Measurements from ENCODE around the gene FAAH.
A peak's percentile ranks its signal among the peaks of the same experiment; 100 is the strongest.

Gene FAAH

DNA sequence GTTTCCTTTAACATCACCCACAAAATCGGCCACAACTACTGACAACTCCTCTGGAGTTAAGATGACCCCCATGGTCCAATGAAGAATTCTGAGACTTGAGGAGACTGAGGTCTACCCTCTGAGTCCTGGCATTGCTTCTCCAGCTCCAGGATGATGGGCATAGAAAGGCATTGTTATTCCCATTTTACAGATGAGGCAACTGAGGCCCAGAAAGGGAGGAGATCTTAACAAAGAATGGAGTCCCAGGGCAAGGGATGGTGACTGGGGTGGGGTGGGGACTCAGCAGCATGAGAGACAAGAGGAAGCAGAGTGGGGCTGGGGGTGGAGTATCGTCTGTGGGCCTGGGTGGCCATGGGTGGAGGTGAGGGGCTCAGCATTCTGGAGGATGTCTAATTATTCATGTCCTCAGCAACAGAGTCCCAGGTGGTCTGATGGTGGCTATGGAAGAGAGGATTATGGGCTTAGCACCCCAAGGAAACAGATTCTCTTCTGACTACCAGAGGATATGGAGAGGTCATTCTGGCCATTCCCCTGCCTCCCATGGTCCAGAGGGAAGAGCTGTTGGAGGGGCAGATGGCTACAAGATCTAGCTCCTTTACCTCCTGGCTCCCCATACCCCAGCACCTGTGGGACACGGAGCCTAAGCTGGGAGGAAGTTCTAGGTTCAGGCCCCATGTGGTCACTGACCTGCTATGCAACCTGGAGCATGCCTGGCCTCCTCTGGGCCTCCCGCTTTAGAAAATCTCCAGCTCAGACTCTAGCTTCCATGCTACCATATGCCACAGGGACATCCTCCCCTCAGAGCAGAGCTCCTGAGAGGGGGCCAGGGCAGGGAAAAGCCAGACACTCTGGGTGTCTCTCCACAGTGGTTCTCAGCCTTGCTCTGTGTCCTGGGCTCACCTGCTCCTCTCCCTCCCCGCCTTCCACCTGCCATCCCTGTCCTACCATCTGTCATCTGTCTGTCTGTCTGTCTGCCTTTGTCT, 58.1 kb downstream of the FAAH start:
- no peak overlapping the region for H2BK12ac ChIP-seq (ENCODE audit: low read length)
- WGBS, 2 donors (ENCODE audit: extremely low coverage in 2 of 2, insufficient read length in 2 of 2, insufficient replicate concordance in 1 of 2) = no CpG with 5 or more reads among the region's 5 CpGs
- H3K27ac ChIP-seq (replicated peaks; ENCODE audit: low read length) = no peak overlapping the region
- DNase-seq (ENCODE audit: low spot score) = no peak
- no peak overlapping the region for H3K4ac ChIP-seq (ENCODE audit: low read length)
- H4K91ac ChIP-seq (ENCODE audit: low read depth, low read length, poor library complexity) = no peak overlapping the region
- H3K9me3 ChIP-seq (replicated peaks in 1 of 2; ENCODE audit: control insufficient read depth in 2 of 2, insufficient read depth in 1 of 2, low read depth in 1 of 2, low read length in 2 of 2) = no peaks in the 10 kb centered on the region
- H3K4me2 ChIP-seq (ENCODE audit: insufficient read depth, low read length, poor library complexity, severe bottlenecking) = no peak overlapping the region
- H2AFZ ChIP-seq (ENCODE audit: low read length) = no peak overlapping the region
- peak overlapping the region; percentile 62 for H3K23ac ChIP-seq (ENCODE audit: low read depth, low read length, poor library complexity)
- no peak overlapping the region for H3K9ac ChIP-seq (ENCODE audit: low read depth, low read length, poor library complexity)
- no peak overlapping the region for H4K8ac ChIP-seq (ENCODE audit: low read depth, low read length)
- H2BK5ac ChIP-seq (ENCODE audit: low read length) = no peak overlapping the region
- H2AK5ac ChIP-seq (ENCODE audit: low read depth, low read length) = no peak overlapping the region
- no peaks in the 10 kb centered on the region for H3K79me1 ChIP-seq (ENCODE audit: low read depth, low read length)
- peaks cover 0 to 2% of the 10 kb centered on the region in 2 donors for H3K4me1 ChIP-seq (ENCODE audit: control insufficient read depth in 2 of 2, insufficient read depth in 1 of 2, low read depth in 1 of 2, low read length in 2 of 2)
- H3K36me3 ChIP-seq (replicated peaks in 1 of 2; ENCODE audit: control insufficient read depth in 2 of 2, insufficient read depth in 2 of 2, low read length in 2 of 2) = no peaks in the 10 kb centered on the region
- no peak overlapping the region for H3K14ac ChIP-seq (ENCODE audit: low read length)
- no peak overlapping the region for H3K4me3 ChIP-seq (ENCODE audit: low read length in 2 of 2)
- no peak overlapping the region for H2BK120ac ChIP-seq (ENCODE audit: low read depth, low read length)
- no peak overlapping the region for H2BK15ac ChIP-seq (ENCODE audit: low read length)
- H3K18ac ChIP-seq (ENCODE audit: low read length) = peak overlapping the region; percentile 68
- peaks cover 22 to 92% (median 74%) of the 10 kb centered on the region in 3 experiments for H3K27me3 ChIP-seq (ENCODE audit: control insufficient read depth in 3 of 3, insufficient read depth in 3 of 3, low read depth in 1 of 3, low read length in 3 of 3)

DNA sequence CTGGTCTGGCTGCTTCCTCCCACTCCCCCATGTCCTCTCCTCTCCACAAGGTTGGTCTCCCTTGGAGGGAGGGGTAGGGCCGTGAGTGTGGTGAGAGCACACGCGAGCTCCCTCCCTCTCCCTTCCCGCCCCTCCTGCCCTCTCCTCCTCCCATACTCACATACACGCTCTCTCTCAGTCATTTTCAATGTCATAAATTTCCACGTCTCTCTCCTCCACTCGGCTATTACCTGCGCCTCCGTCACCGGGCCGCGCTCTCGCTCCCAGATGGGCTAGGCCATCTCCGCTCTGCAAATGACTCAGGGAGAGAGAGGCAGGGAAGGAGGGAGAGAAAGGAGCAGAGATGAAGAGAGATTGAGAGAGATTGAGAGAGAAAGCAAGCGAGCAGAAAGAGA, 58.8 kb downstream of the FAAH start:
- WGBS, 2 donors (ENCODE audit: extremely low coverage in 2 of 2, insufficient read length in 2 of 2, insufficient replicate concordance in 1 of 2) = no CpG with 5 or more reads among the region's 15 CpGs
- Histone ChIP-seq H4K91ac (ENCODE audit: low read depth, low read length, poor library complexity) (no peak overlapping the region), H2BK120ac (ENCODE audit: low read depth, low read length) (no peak overlapping the region), H4K8ac (ENCODE audit: low read depth, low read length) (no peak overlapping the region), H3K4me3 (ENCODE audit: low read length in 2 of 2) (no peak overlapping the region), H2AK5ac (ENCODE audit: low read depth, low read length) (no peak overlapping the region), H2AFZ (ENCODE audit: low read length) (no peak overlapping the region), H3K14ac (ENCODE audit: low read length) (no peak overlapping the region), H3K4ac (ENCODE audit: low read length) (no peak overlapping the region), H3K18ac (ENCODE audit: low read length) (peak overlapping the region; percentile 68), H3K79me1 (ENCODE audit: low read depth, low read length) (no peaks in the 10 kb centered on the region), H3K27me3 (ENCODE audit: control insufficient read depth in 3 of 3, insufficient read depth in 3 of 3, low read depth in 1 of 3, low read length in 3 of 3) (peaks cover 15 to 92% (median 67%) of the 10 kb centered on the region in 3 experiments), H3K9me3 (replicated peaks in 1 of 2; ENCODE audit: control insufficient read depth in 2 of 2, insufficient read depth in 1 of 2, low read depth in 1 of 2, low read length in 2 of 2) (no peaks in the 10 kb centered on the region), H2BK12ac (ENCODE audit: low read length) (no peak overlapping the region), H2BK5ac (ENCODE audit: low read length) (no peak overlapping the region), H3K23ac (ENCODE audit: low read depth, low read length, poor library complexity) (peak overlapping the region; percentile 62), H3K4me2 (ENCODE audit: insufficient read depth, low read length, poor library complexity, severe bottlenecking) (no peak overlapping the region), H3K4me1 (ENCODE audit: control insufficient read depth in 2 of 2, insufficient read depth in 1 of 2, low read depth in 1 of 2, low read length in 2 of 2) (peaks cover 0 to 2% of the 10 kb centered on the region in 2 donors), H3K27ac (replicated peaks; ENCODE audit: low read length) (no peak overlapping the region), H2BK15ac (ENCODE audit: low read length) (no peak overlapping the region), H3K9ac (ENCODE audit: low read depth, low read length, poor library complexity) (no peak overlapping the region), H3K36me3 (replicated peaks in 1 of 2; ENCODE audit: control insufficient read depth in 2 of 2, insufficient read depth in 2 of 2, low read length in 2 of 2) (no peaks in the 10 kb centered on the region)
- DNase-seq (ENCODE audit: low spot score) = no peak

DNA sequence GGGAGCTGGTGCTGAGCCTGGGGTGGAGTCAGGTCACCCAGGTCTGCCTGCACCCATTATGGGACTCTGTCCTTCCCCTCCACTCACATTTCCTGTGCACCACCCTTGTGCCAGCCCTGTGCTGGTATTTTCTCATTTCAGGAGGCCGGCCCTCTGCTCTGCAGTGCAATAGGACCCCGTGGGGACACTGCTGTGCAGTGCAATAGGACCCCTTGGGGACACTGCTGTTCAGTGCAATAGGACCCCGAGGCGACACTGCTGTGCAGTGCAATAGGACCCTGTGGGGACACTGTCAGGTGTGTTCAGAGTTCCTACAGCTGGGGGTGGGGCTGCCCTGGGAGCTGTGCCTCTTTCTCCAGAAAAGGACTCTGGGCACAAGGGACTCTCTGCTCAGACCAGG, 59.3 kb downstream of the FAAH start:
- H2BK120ac ChIP-seq (ENCODE audit: low read depth, low read length) = no peak overlapping the region
- no peak overlapping the region for H2AFZ ChIP-seq (ENCODE audit: low read length)
- peaks cover 0 to 2% of the 10 kb centered on the region in 2 donors for H3K4me1 ChIP-seq (ENCODE audit: control insufficient read depth in 2 of 2, insufficient read depth in 1 of 2, low read depth in 1 of 2, low read length in 2 of 2)
- H2BK5ac ChIP-seq (ENCODE audit: low read length) = no peak overlapping the region
- H3K4me2 ChIP-seq (ENCODE audit: insufficient read depth, low read length, poor library complexity, severe bottlenecking) = no peak overlapping the region
- H3K27me3 ChIP-seq (ENCODE audit: control insufficient read depth in 3 of 3, insufficient read depth in 3 of 3, low read depth in 1 of 3, low read length in 3 of 3) = peaks cover 10 to 92% (median 67%) of the 10 kb centered on the region in 3 experiments
- no peak for DNase-seq (ENCODE audit: low spot score)
- H2BK15ac ChIP-seq (ENCODE audit: low read length) = no peak overlapping the region
- no peak overlapping the region for H2BK12ac ChIP-seq (ENCODE audit: low read length)
- no peak overlapping the region for H2AK5ac ChIP-seq (ENCODE audit: low read depth, low read length)
- H3K9me3 ChIP-seq (replicated peaks in 1 of 2; ENCODE audit: control insufficient read depth in 2 of 2, insufficient read depth in 1 of 2, low read depth in 1 of 2, low read length in 2 of 2) = no peaks in the 10 kb centered on the region
- H4K91ac ChIP-seq (ENCODE audit: low read depth, low read length, poor library complexity) = no peak overlapping the region
- H3K4me3 ChIP-seq (ENCODE audit: low read length in 2 of 2) = no peak overlapping the region
- no peak overlapping the region for H3K23ac ChIP-seq (ENCODE audit: low read depth, low read length, poor library complexity)
- no peak overlapping the region for H3K14ac ChIP-seq (ENCODE audit: low read length)
- no peak overlapping the region for H3K27ac ChIP-seq (replicated peaks; ENCODE audit: low read length)
- H3K18ac ChIP-seq (ENCODE audit: low read length) = no peak overlapping the region
- no peak overlapping the region for H3K4ac ChIP-seq (ENCODE audit: low read length)
- H3K9ac ChIP-seq (ENCODE audit: low read depth, low read length, poor library complexity) = no peak overlapping the region
- no peaks in the 10 kb centered on the region for H3K36me3 ChIP-seq (replicated peaks in 1 of 2; ENCODE audit: control insufficient read depth in 2 of 2, insufficient read depth in 2 of 2, low read length in 2 of 2)
- no peaks in the 10 kb centered on the region for H3K79me1 ChIP-seq (ENCODE audit: low read depth, low read length)
- no peak overlapping the region for H4K8ac ChIP-seq (ENCODE audit: low read depth, low read length)
- WGBS, 2 donors (ENCODE audit: extremely low coverage in 2 of 2, insufficient read length in 2 of 2, insufficient replicate concordance in 1 of 2) = no CpG with 5 or more reads among the region's 4 CpGs

DNA sequence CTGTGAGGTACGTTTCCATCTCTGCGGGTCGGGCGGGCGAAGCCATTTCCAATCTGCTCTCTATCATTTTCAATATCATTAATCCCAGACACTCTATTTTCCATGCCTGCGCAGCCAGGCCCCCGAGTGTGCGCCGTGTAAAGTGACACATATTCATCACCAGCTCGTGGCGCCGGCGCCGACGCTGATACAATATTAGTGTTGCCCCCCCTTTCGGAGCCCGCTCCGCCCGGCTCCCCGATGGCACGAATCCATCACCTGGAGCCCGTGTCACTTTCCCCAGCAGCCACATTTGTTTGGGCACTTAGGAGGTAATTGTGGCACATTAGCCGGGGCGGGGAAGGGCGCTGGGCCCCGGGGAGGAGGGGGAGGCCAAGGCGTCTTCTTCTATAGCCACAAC, 61.8 kb downstream of the FAAH start:
- Histone ChIP-seq H4K8ac (ENCODE audit: low read depth, low read length) (no peak overlapping the region), H3K79me1 (ENCODE audit: low read depth, low read length) (no peaks in the 10 kb centered on the region), H3K27me3 (ENCODE audit: control insufficient read depth in 3 of 3, insufficient read depth in 3 of 3, low read depth in 1 of 3, low read length in 3 of 3) (peaks cover 2 to 92% (median 57%) of the 10 kb centered on the region in 3 experiments), H3K23ac (ENCODE audit: low read depth, low read length, poor library complexity) (no peak overlapping the region), H3K4me2 (ENCODE audit: insufficient read depth, low read length, poor library complexity, severe bottlenecking) (no peak overlapping the region), H3K18ac (ENCODE audit: low read length) (no peak overlapping the region), H2AK5ac (ENCODE audit: low read depth, low read length) (peak overlapping the region; percentile 41), H3K4ac (ENCODE audit: low read length) (no peak overlapping the region), H2BK12ac (ENCODE audit: low read length) (no peak overlapping the region), H3K9ac (ENCODE audit: low read depth, low read length, poor library complexity) (no peak overlapping the region), H3K9me3 (replicated peaks in 1 of 2; ENCODE audit: control insufficient read depth in 2 of 2, insufficient read depth in 1 of 2, low read depth in 1 of 2, low read length in 2 of 2) (no peaks in the 10 kb centered on the region), H3K36me3 (replicated peaks in 1 of 2; ENCODE audit: control insufficient read depth in 2 of 2, insufficient read depth in 2 of 2, low read length in 2 of 2) (no peaks in the 10 kb centered on the region), H3K14ac (ENCODE audit: low read length) (no peak overlapping the region), H3K4me1 (ENCODE audit: control insufficient read depth in 2 of 2, insufficient read depth in 1 of 2, low read depth in 1 of 2, low read length in 2 of 2) (peaks cover 0 to 17% of the 10 kb centered on the region in 2 donors), H4K91ac (ENCODE audit: low read depth, low read length, poor library complexity) (no peak overlapping the region), H2BK120ac (ENCODE audit: low read depth, low read length) (no peak overlapping the region), H2AFZ (ENCODE audit: low read length) (no peak overlapping the region), H3K4me3 (ENCODE audit: low read length in 2 of 2) (no peak overlapping the region), H3K27ac (replicated peaks; ENCODE audit: low read length) (no peak overlapping the region), H2BK15ac (ENCODE audit: low read length) (peak overlapping the region; percentile 64), H2BK5ac (ENCODE audit: low read length) (no peak overlapping the region)
- WGBS, 2 donors (ENCODE audit: extremely low coverage in 2 of 2, insufficient read length in 2 of 2, insufficient replicate concordance in 1 of 2) = no CpG with 5 or more reads among the region's 27 CpGs
- no peak for DNase-seq (ENCODE audit: low spot score)

Data from neuronal stem cell (in vitro differentiated cells).